K562 (cell line): ENCODE results near the gene DDX55.
"Not testable (repeated sequence)": the region's sequence is repeated elsewhere in the genome, so short reads cannot be mapped to it uniquely, and the experiment has no call there.

Source experiments
- ARHGAP35 ChIP-seq: fragments of 450-650 bp; IDR thresholded peaks from 2 replicates; pipeline ENCODE4 v1.6.1; 2018; ENCODE audit not compliant: partially characterized antibody
- FOXM1 ChIP-seq, 2 experiments: fragments of 450-650 bp in 1 of 2; sonication (generic) in 1 of 2; formaldehyde crosslinking in 1 of 2; IDR thresholded peaks; 2 replicates each; pipeline versions ENCODE4 v1.6.1 to v1.9.0; 2017 to 2022; ENCODE audit warnings: low read depth in 2 of 2, mild to moderate bottlenecking in 2 of 2, missing genetic modification reagents in 1 of 2, moderate library complexity in 1 of 2
- HCFC1 ChIP-seq: IDR thresholded peaks from 2 replicates; pipeline ENCODE4 v1.6.1; 2012; ENCODE audit warnings: low read depth, low read length, improper control_type of control experiment
- JUNB ChIP-seq: fragments of 450-650 bp; formaldehyde crosslinking; conservative IDR thresholded peaks from 2 replicates; pipeline ENCODE4 v1.4.0; 2020; ENCODE audit warnings: mild to moderate bottlenecking
- PCBP2 ChIP-seq: fragments of 200-400 bp; formaldehyde crosslinking; IDR thresholded peaks from 2 replicates; pipeline ENCODE4 v1.6.1; 2018; ENCODE audit warnings: low read length, low read depth, mild to moderate bottlenecking, moderate library complexity; ENCODE audit not compliant: poor library complexity, severe bottlenecking
- POLR2A ChIP-seq: fragments of 450-650 bp; conservative IDR thresholded peaks from 2 replicates; pipeline ENCODE4 v1.6.1; 2016
- SMAD3 ChIP-seq: fragments of 450-650 bp; formaldehyde crosslinking; conservative IDR thresholded peaks from 2 replicates; pipeline ENCODE4 v1.4.0; 2020; ENCODE audit warnings: mild to moderate bottlenecking

DNA sequence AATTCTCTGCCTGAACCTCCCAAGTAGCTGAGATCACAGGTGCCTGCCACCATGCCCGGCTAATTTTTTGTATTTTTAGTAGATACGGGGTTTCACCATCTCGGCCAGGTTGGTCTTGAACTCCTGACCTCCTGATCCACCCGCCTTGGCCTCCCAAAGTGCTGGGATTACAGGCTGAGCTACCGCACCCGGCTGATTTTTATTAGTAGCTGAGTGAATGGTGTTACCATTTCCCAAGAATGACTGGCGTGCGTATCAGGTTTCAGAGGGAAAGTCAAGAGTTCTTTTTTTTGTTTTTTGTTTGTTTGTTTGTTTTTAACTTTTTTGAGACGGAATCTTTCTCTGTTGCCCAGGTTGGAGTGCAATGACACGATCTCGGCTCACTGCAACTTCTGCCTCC is 1.6 kb downstream of the DDX55 start:
- not testable (repeated sequence) for TF ChIP-seq PCBP2; JUNB (CRISPR knock-in tag); POLR2A; FOXM1 (IDR thresholded peaks at IDR 0.05; ENCODE audit: low read depth); FOXM1 (CRISPR knock-in tag; IDR thresholded peaks at IDR 0.05; ENCODE audit: low read depth); ARHGAP35; SMAD3 (CRISPR knock-in tag); HCFC1
